ENCODE results near the gene GPHN.

- TF ChIP-seq, protein P1, sequence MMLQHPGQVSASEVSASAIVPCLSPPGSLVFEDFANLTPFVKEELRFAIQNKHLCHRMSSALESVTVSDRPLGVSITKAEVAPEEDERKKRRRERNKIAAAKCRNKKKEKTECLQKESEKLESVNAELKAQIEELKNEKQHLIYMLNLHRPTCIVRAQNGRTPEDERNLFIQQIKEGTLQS (CRISPR knock-in tag; conservative IDR thresholded peaks at IDR 0.05) = no peak
- no peak for TF ChIP-seq CTCF (IDR thresholded peaks at IDR 0.05)
- no peak for TF ChIP-seq EMX1 (CRISPR knock-in tag; IDR thresholded peaks at IDR 0.05)
- TF ChIP-seq, protein P2, sequence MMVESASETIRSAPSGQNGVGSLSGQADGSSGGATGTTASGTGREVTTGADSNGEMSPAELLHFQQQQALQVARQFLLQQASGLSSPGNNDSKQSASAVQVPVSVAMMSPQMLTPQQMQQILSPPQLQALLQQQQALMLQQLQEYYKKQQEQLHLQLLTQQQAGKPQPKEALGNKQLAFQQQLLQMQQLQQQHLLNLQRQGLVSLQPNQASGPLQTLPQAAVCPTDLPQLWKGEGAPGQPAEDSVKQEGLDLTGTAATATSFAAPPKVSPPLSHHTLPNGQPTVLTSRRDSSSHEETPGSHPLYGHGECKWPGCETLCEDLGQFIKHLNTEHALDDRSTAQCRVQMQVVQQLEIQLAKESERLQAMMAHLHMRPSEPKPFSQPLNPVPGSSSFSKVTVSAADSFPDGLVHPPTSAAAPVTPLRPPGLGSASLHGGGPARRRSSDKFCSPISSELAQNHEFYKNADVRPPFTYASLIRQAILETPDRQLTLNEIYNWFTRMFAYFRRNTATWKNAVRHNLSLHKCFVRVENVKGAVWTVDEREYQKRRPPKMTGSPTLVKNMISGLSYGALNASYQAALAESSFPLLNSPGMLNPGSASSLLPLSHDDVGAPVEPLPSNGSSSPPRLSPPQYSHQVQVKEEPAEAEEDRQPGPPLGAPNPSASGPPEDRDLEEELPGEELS (CRISPR knock-in tag; IDR thresholded peaks at IDR 0.05) = no peak
- no peak for TF ChIP-seq RELA (CRISPR knock-in tag; IDR thresholded peaks at IDR 0.05; ENCODE audit: borderline replicate concordance)
- no peak for TF ChIP-seq ZNF219 (CRISPR knock-in tag; IDR thresholded peaks at IDR 0.05; ENCODE audit: borderline replicate concordance)
- TF ChIP-seq JUN (CRISPR knock-in tag; IDR thresholded peaks at IDR 0.05) = no peak
- no peak for TF ChIP-seq MAX (CRISPR knock-in tag; IDR thresholded peaks at IDR 0.05)
- TF ChIP-seq TEAD4 (CRISPR knock-in tag; IDR thresholded peaks at IDR 0.05) = no peak
Observed at GRCh38 chr14:66635435-66635834, 127.5 kb downstream of the GPHN start.
